Measurements from ENCODE around the gene EEIG1. TPM values are rescaled to one million over a fixed set of nuclear protein-coding genes. Genes with fewer than 3 reads are reported as not detected.

EEIG1 gene
- total and polyA plus RNA-seq, 4 donors: 15.2 to 96.3 (median 49.5) TPM

- H3K9me3 ChIP-seq (ENCODE audit: control insufficient read depth, insufficient read depth, low read length): no peaks in the 10 kb centered on the region
- H3K4me1 ChIP-seq (ENCODE audit: control insufficient read depth, insufficient read depth, low read length): peaks cover 100% of the 10 kb centered on the region
- no peaks in the 10 kb centered on the region for H3K27me3 ChIP-seq (ENCODE audit: control insufficient read depth, insufficient read depth, low read length)
- WGBS (ENCODE audit: insufficient coverage): 57% methylated on average over 16 of the region's 16 CpGs
- H3K4me3 ChIP-seq (ENCODE audit: low read depth, low read length): no peak overlapping the region
- no peak for DNase-seq (ENCODE audit: low read depth in 4 of 6, low spot score in 6 of 6)
- H3K36me3 ChIP-seq (ENCODE audit: control insufficient read depth, insufficient read depth, low read length): peaks cover 31% of the 10 kb centered on the region
- H3K27ac ChIP-seq (ENCODE audit: low read depth, low read length): peak overlapping the region; percentile 26
Measured at GRCh38 chr9:127970401-127971313, 10.1 kb downstream of the EEIG1 start.

GRCh38 chr9:127968700-127969383, 11.9 kb downstream of the EEIG1 start:
- Histone ChIP-seq H3K4me1 (ENCODE audit: control insufficient read depth, insufficient read depth, low read length) (peaks cover 100% of the 10 kb centered on the region), H3K4me3 (ENCODE audit: low read depth, low read length) (no peak overlapping the region), H3K27me3 (ENCODE audit: control insufficient read depth, insufficient read depth, low read length) (no peaks in the 10 kb centered on the region), H3K36me3 (ENCODE audit: control insufficient read depth, insufficient read depth, low read length) (peaks cover 31% of the 10 kb centered on the region), H3K9me3 (ENCODE audit: control insufficient read depth, insufficient read depth, low read length) (no peaks in the 10 kb centered on the region), H3K27ac (ENCODE audit: low read depth, low read length) (peak overlapping the region; percentile 79)
- 54% methylated on average over 10 of the region's 10 CpGs for WGBS (ENCODE audit: insufficient coverage)
- DNase-seq (ENCODE audit: low read depth in 4 of 6, low spot score in 6 of 6): peak in 2 of 6 donors; percentile 79 to 81

- Histone ChIP-seq H3K4me1 (ENCODE audit: control insufficient read depth, insufficient read depth, low read length) (peaks cover 100% of the 10 kb centered on the region), H3K27me3 (ENCODE audit: control insufficient read depth, insufficient read depth, low read length) (no peaks in the 10 kb centered on the region), H3K9me3 (ENCODE audit: control insufficient read depth, insufficient read depth, low read length) (no peaks in the 10 kb centered on the region), H3K36me3 (ENCODE audit: control insufficient read depth, insufficient read depth, low read length) (peaks cover 32% of the 10 kb centered on the region), H3K4me3 (ENCODE audit: low read depth, low read length) (no peak overlapping the region), H3K27ac (ENCODE audit: low read depth, low read length) (peak overlapping the region; percentile 10)
- 100% methylated on average over 1 of the region's 3 CpGs for WGBS (ENCODE audit: insufficient coverage)
- no peak for DNase-seq (ENCODE audit: low read depth in 4 of 6, low spot score in 6 of 6)
Measured at GRCh38 chr9:127968042-127968441, 12.7 kb downstream of the EEIG1 start.

- H3K36me3 ChIP-seq (ENCODE audit: control insufficient read depth, insufficient read depth, low read length): peaks cover 27% of the 10 kb centered on the region
- no peak overlapping the region for H3K4me3 ChIP-seq (ENCODE audit: low read depth, low read length)
- peaks cover 100% of the 10 kb centered on the region for H3K4me1 ChIP-seq (ENCODE audit: control insufficient read depth, insufficient read depth, low read length)
- no peaks in the 10 kb centered on the region for H3K27me3 ChIP-seq (ENCODE audit: control insufficient read depth, insufficient read depth, low read length)
- no peaks in the 10 kb centered on the region for H3K9me3 ChIP-seq (ENCODE audit: control insufficient read depth, insufficient read depth, low read length)
- 70% methylated on average over 8 of the region's 9 CpGs for WGBS (ENCODE audit: insufficient coverage)
- DNase-seq (ENCODE audit: low read depth in 4 of 6, low spot score in 6 of 6): peak in 1 of 6 donors; percentile 6
- H3K27ac ChIP-seq (ENCODE audit: low read depth, low read length): peak overlapping the region; percentile 99
Measured at GRCh38 chr9:127967151-127967809, 13.5 kb downstream of the EEIG1 start.

GRCh38 chr9:127966416-127967150, 14.2 kb downstream of the EEIG1 start:
- H3K4me1 ChIP-seq (ENCODE audit: control insufficient read depth, insufficient read depth, low read length): peaks cover 100% of the 10 kb centered on the region
- H3K27ac ChIP-seq (ENCODE audit: low read depth, low read length): peak overlapping the region; percentile 99
- no peaks in the 10 kb centered on the region for H3K9me3 ChIP-seq (ENCODE audit: control insufficient read depth, insufficient read depth, low read length)
- peaks cover 25% of the 10 kb centered on the region for H3K36me3 ChIP-seq (ENCODE audit: control insufficient read depth, insufficient read depth, low read length)
- no peak overlapping the region for H3K4me3 ChIP-seq (ENCODE audit: low read depth, low read length)
- peak in 1 of 6 donors; percentile 32 for DNase-seq (ENCODE audit: low read depth in 4 of 6, low spot score in 6 of 6)
- no peaks in the 10 kb centered on the region for H3K27me3 ChIP-seq (ENCODE audit: control insufficient read depth, insufficient read depth, low read length)
- 63% methylated on average over 7 of the region's 8 CpGs for WGBS (ENCODE audit: insufficient coverage)

GRCh38 chr9:127965953-127966352, 14.8 kb downstream of the EEIG1 start:
- peaks cover 29% of the 10 kb centered on the region for H3K36me3 ChIP-seq (ENCODE audit: control insufficient read depth, insufficient read depth, low read length)

GRCh38 chr9:127963359-127964064, 17.3 kb downstream of the EEIG1 start:
- Histone ChIP-seq H3K9me3 (ENCODE audit: control insufficient read depth, insufficient read depth, low read length) (no peaks in the 10 kb centered on the region), H3K4me1 (ENCODE audit: control insufficient read depth, insufficient read depth, low read length) (peaks cover 86% of the 10 kb centered on the region), H3K4me3 (ENCODE audit: low read depth, low read length) (no peak overlapping the region), H3K27ac (ENCODE audit: low read depth, low read length) (peak overlapping the region; percentile 40), H3K27me3 (ENCODE audit: control insufficient read depth, insufficient read depth, low read length) (no peaks in the 10 kb centered on the region), H3K36me3 (ENCODE audit: control insufficient read depth, insufficient read depth, low read length) (peaks cover 25% of the 10 kb centered on the region)
- no peak for DNase-seq (ENCODE audit: low read depth in 4 of 6, low spot score in 6 of 6)
- WGBS (ENCODE audit: insufficient coverage): 83% methylated on average over 14 of the region's 19 CpGs

More at GRCh38 chr9:127965953-127966352, 14.8 kb downstream of the EEIG1 start:
- Histone ChIP-seq H3K27ac (ENCODE audit: low read depth, low read length) (peak overlapping the region; percentile 99), H3K4me1 (ENCODE audit: control insufficient read depth, insufficient read depth, low read length) (peaks cover 99% of the 10 kb centered on the region), H3K27me3 (ENCODE audit: control insufficient read depth, insufficient read depth, low read length) (no peaks in the 10 kb centered on the region), H3K9me3 (ENCODE audit: control insufficient read depth, insufficient read depth, low read length) (no peaks in the 10 kb centered on the region), H3K4me3 (ENCODE audit: low read depth, low read length) (peak overlapping the region; percentile 1)
- 69% methylated on average over 4 of the region's 6 CpGs for WGBS (ENCODE audit: insufficient coverage)
- DNase-seq (ENCODE audit: low read depth in 4 of 6, low spot score in 6 of 6): no peak

GRCh38 chr9:127963041-127963358, 17.8 kb downstream of the EEIG1 start:
- peaks cover 25% of the 10 kb centered on the region for H3K36me3 ChIP-seq (ENCODE audit: control insufficient read depth, insufficient read depth, low read length)
- 73% methylated on average over 2 of the region's 3 CpGs for WGBS (ENCODE audit: insufficient coverage)
- H3K27me3 ChIP-seq (ENCODE audit: control insufficient read depth, insufficient read depth, low read length): no peaks in the 10 kb centered on the region
- no peak for DNase-seq (ENCODE audit: low read depth in 4 of 6, low spot score in 6 of 6)
- peak overlapping the region; percentile 40 for H3K27ac ChIP-seq (ENCODE audit: low read depth, low read length)
- peaks cover 81% of the 10 kb centered on the region for H3K4me1 ChIP-seq (ENCODE audit: control insufficient read depth, insufficient read depth, low read length)
- no peaks in the 10 kb centered on the region for H3K9me3 ChIP-seq (ENCODE audit: control insufficient read depth, insufficient read depth, low read length)
- no peak overlapping the region for H3K4me3 ChIP-seq (ENCODE audit: low read depth, low read length)
